Testis (tissue), 3 donors: ENCODE data around the gene UGT1A4. TPM values are rescaled to one million over a fixed set of nuclear protein-coding genes. Genes with fewer than 3 reads are reported as not detected.
"Not testable (repeated sequence)": the region's sequence is repeated elsewhere in the genome, so short reads cannot be mapped to it uniquely, and the experiment has no call there.

ENCODE experiments used
- DNase-seq: peaks from one replicate; pipeline ENCODE4 v3.0.0-alpha.2; 2019
- H3K27ac ChIP-seq, 2 donors: fragments of 200-600 bp; sonication (generic); one replicate each; pipeline ENCODE4 v1.5.1; 2019
- H3K27me3 ChIP-seq: fragments of 200-600 bp; sonication (generic); one replicate; pipeline ENCODE4 v1.5.1; 2019
- H3K36me3 ChIP-seq: fragments of 200-600 bp; sonication (generic); one replicate; pipeline ENCODE4 v1.5.1; 2017; ENCODE audit warnings: low read depth; ENCODE audit errors: missing control alignments
- H3K4me1 ChIP-seq: fragments of 200-600 bp; sonication (generic); one replicate; pipeline ENCODE4 v1.5.1; 2019
- H3K4me3 ChIP-seq, 2 donors: fragments of 200-600 bp; sonication (generic); one replicate each; pipeline ENCODE4 v1.5.1; 2017 to 2019
- H3K9me3 ChIP-seq: fragments of 200-600 bp; sonication (generic); one replicate; pipeline ENCODE4 v1.5.1; 2017
- CTCF ChIP-seq, 3 experiments: fragments of 450-650 bp in 2 of 3; fragments of 200-600 bp in 1 of 3; sonication (generic) in 1 of 3; IDR thresholded peaks; one replicate each; pipeline ENCODE4 v1.5.1; 2016 to 2019; ENCODE audit warnings: antibody characterized with exemption in 3 of 3, mild to moderate bottlenecking in 2 of 3, moderate library complexity in 1 of 3
- POLR2A ChIP-seq: fragments of 450-650 bp; IDR thresholded peaks from one replicate; pipeline ENCODE4 v1.6.1; 2017; ENCODE audit warnings: antibody characterized with exemption, mild to moderate bottlenecking, moderate library complexity
- WGBS, 2 donors: methylation state at CpG; one replicate each; pipeline ENCODE4 v1.1.5; 2018; 5-methylcytosine and 5-hydroxymethylcytosine counted together
- intact Hi-C: fragments of 100-400 bp; cut with DNase I; formaldehyde crosslinking; loops from one replicate; pipeline ENCODE4 v1.15.1; 2023; ENCODE audit warnings: low total_unique reads
- polyA plus RNA-seq: library from polyadenylated mRNA; stranded (reverse); fragments of 350-450 nt; fragmentation: Illumina TruSeq; extraction: RNeasy Lipid Tissue Mini Kit (QIAGEN cat#74804); gene quantifications from one replicate; pipeline ENCODE4 v1.2.3, GENCODE V29; 2014; ENCODE audit warnings: low read depth, low replicate concordance; ENCODE audit not compliant: insufficient read depth
- total RNA-seq, 2 donors: library from RNA; depleted of rRNA; stranded (reverse); fragments of >200 nt; gene quantifications; one replicate each; pipeline ENCODE4 v1.2.3, GENCODE V29; 2016

UGT1A4 gene
- total and polyA plus RNA-seq, 3 donors from 2014 or later = 0.25 TPM; not detected in 2

- 73 to 75% methylated on average over 6 of the region's 6 CpGs for WGBS, 2 donors
Measured at GRCh38 chr2:233693963-233694362, 24.6 kb upstream of the UGT1A4 start.

GRCh38 chr2:233698740-233699139 lies 19.8 kb upstream of the UGT1A4 start:
- no peak for DNase-seq
- Histone ChIP-seq H3K4me3 (no peak overlapping the region), H3K27me3 (no peaks in the 10 kb centered on the region), H3K36me3 (no peaks in the 10 kb centered on the region), H3K4me1 (peaks cover 5% of the 10 kb centered on the region), H3K9me3 (no peaks in the 10 kb centered on the region), H3K27ac (no peak overlapping the region)
- intact Hi-C loops = no loop called here
- WGBS, 2 donors = 75 to 78% methylated on average over 4 of the region's 4 CpGs
- TF ChIP-seq POLR2A = no peak
- no peak for TF ChIP-seq CTCF (IDR thresholded peaks at IDR 0.05)

More at GRCh38 chr2:233693963-233694362, 24.6 kb upstream of the UGT1A4 start:
- TF ChIP-seq POLR2A (no peak), CTCF (IDR thresholded peaks at IDR 0.05) (no peak)
- intact Hi-C loops = no loop called here
- Histone ChIP-seq H3K27ac (no peak overlapping the region), H3K4me3 (no peak overlapping the region), H3K27me3 (no peaks in the 10 kb centered on the region), H3K4me1 (no peaks in the 10 kb centered on the region), H3K9me3 (no peaks in the 10 kb centered on the region), H3K36me3 (no peaks in the 10 kb centered on the region)
- DNase-seq = no peak

GRCh38 chr2:233699424-233700027 lies 19.0 kb upstream of the UGT1A4 start:
- intact Hi-C loops = no loop called here
- 95 to 96% methylated on average over 8 of the region's 8 CpGs for WGBS, 2 donors
- Histone ChIP-seq H3K36me3 (no peaks in the 10 kb centered on the region), H3K4me3 (no peak overlapping the region), H3K27me3 (no peaks in the 10 kb centered on the region), H3K9me3 (no peaks in the 10 kb centered on the region), H3K27ac (no peak overlapping the region), H3K4me1 (peaks cover 5% of the 10 kb centered on the region)
- no peak for TF ChIP-seq CTCF (IDR thresholded peaks at IDR 0.05)
- TF ChIP-seq POLR2A = no peak
- DNase-seq = no peak

GRCh38 chr2:233700028-233700635 lies 18.4 kb upstream of the UGT1A4 start:
- Histone ChIP-seq H3K27me3 (no peaks in the 10 kb centered on the region), H3K27ac (no peak overlapping the region), H3K4me1 (peaks cover 5% of the 10 kb centered on the region), H3K9me3 (no peaks in the 10 kb centered on the region), H3K36me3 (no peaks in the 10 kb centered on the region), H3K4me3 (no peak overlapping the region)
- WGBS, 2 donors = 46 to 71% methylated on average over 1 of the region's 1 CpG
- TF ChIP-seq POLR2A (no peak), CTCF (IDR thresholded peaks at IDR 0.05) (no peak)
- no peak for DNase-seq
- intact Hi-C loops = no loop called here

GRCh38 chr2:233700842-233701241 lies 17.7 kb upstream of the UGT1A4 start:
- WGBS, 2 donors = 85 to 96% methylated on average over 5 of the region's 5 CpGs
- DNase-seq, H3K27me3 ChIP-seq, H3K4me1 ChIP-seq, H3K4me3 ChIP-seq, intact Hi-C loops, H3K27ac ChIP-seq, H3K9me3 ChIP-seq, H3K36me3 ChIP-seq: not testable (repeated sequence)
